ENCODE results near the gene SPEM3.

Gene SPEM3

DNA sequence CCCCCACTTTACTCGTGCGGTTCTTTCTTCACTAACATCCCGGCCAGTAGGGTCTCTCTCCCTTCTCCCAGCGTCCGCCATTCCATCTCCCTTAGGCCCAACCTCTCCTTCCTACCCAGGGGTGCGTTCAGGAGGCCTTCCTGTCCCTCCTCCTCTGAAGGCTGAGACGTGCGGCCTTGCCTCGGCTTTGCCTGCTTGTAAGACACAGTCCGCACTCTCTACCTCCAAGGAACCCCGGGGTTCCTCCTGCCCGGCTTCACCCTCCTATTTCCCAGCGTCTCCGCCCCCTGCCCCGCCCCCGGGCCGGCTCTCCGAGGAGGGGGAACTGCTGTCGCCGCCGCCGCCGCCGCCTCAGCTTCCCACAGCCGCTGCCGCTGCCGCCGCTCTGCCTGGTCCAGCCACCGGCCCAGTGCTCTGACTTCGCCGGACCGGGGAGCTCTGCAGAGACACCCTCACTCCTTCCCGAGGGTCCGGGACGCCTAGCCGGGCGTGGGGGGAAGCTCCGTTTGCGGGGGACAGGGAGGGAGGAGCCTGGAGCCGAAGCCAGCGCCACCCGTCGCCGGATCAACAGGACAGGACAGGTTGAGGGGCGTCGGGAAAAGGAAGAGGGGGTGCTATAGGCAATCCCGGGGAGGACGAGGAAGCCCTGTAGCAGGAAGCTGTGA, 9.4 kb downstream of the SPEM3 start:
- DNase-seq: peak in 40 of 42 donors; percentile 42 to 84 (median 68)
- intact Hi-C loops (cut with DNase I): loop anchor here (2.0 to 10.0 kb wide), 3 partner anchors 39 to 123 kb away; partner anchors contain the start of genes KCTD11, SENP3, TMEM95 and ZBTB4

DNA sequence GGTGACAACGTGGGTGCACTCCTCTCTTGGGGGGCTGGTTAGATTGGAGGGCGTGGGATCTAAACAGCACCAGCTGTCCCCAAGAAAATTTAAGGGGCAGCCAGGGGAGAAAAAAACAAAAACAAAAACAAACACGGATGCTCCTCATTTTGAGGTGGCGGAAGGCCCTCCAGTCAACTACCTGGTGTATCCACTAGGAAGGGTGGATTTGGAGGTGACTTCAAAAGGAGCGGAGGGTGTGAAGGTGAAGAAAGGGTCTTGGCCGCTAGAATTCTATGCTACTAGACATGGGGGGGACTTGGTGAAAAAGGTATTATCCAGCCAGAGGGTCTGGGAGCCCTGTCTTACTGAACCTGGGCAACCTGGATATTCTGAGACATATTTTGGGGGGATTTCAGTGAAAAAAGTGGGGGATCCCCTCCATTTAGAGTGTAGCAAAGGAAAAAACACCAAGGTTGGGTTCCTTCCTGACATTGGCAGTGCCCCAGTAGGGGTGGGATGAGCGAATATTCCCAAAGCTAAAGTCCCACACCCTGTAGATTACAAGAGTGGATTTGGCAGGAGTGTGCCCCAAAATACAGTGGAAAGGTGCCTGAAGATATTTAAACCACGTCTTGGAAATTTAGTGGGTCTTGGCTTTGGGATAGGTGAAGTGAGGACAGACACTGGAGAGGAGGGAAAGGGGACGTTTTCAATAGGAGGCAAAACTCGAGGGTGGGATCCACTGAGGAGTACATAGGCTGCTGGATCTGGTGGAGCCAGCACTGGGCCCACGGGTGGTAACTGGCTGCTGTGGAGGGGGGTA, 10.2 kb downstream of the SPEM3 start:
- intact Hi-C loops (cut with DNase I): loop anchor here (5.0 to 10.0 kb wide), 2 partner anchors 38 to 84 kb away; partner anchors contain the start of genes KCTD11, TMEM95 and ZBTB4
- DNase-seq: no peak

DNA sequence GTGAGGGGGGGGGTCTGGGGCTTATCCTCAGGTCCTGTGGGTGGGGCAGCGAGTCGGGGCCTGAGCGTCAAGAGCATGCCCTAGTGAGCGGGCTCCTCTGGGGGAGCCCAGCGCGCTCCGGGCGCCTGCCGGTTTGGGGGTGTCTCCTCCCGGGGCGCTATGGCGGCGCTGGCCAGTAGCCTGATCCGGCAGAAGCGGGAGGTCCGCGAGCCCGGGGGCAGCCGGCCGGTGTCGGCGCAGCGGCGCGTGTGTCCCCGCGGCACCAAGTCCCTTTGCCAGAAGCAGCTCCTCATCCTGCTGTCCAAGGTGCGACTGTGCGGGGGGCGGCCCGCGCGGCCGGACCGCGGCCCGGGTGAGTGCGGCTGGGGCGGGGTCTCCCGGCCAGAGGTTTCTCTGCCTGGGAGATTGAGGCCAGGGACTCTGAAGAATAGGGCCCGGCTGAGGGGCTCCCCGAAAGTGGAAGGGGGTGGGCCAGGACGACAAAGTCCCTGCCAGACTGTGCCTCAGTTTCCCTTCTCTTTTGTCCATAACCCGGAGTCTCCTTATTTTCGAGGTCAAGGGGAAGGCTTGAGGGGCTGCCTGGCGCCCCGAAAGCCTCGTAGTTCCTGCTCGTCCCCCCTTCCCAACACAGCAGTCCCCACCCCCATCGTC, 10.9 kb downstream of the SPEM3 start, which contains the start of gene FGF11:
Gene FGF11, plus strand, starts transcription at position 51 of the 651 bp plus-strand sequence. Its CDS starts 109 bp downstream, at position 160.
- no peak for DNase-seq
- intact Hi-C loops (cut with DNase I): loop anchor here (5.0 to 10.0 kb wide), 2 partner anchors 38 to 85 kb away; partner anchors contain the start of genes KCTD11, TMEM95 and ZBTB4

DNA sequence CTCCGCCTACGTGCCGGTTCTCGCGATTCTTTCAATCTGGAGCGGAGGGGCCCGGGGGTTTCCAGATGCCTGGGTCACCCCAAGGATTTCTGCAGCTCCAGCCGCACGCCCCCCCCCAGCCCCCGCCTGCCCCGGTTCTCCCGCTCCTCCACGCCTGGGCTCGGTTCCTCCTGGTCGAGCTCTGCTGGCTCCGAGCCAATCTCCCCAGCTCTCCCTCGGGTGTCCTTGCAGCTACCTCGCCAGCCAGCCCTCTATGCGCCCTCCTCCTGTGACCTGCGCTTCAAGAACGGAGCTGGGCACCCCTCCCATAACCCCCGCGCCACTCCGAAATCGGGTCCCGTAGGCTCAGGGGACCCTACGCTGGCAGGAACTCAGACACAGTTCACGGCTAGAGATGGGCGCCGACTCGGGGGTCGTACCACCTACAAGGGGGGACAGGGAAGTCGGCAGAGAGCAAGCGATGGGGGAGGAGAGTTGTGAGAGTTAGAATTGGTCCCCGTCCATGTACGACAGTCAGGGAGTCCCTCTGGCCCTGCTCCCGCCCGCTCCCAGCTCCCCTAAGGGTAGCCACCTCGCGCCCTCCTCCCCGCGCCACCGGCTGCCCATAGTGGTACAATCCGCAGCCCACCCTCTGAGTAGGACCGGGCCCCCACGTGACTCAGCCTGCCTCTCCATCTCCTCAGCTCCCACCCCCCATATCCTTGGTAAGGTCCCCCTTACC, 11.6 kb downstream of the SPEM3 start:
- intact Hi-C loops (cut with DNase I): no loop called here
- DNase-seq: peak in 13 of 42 donors; percentile 13 to 64 (median 42)

DNA sequence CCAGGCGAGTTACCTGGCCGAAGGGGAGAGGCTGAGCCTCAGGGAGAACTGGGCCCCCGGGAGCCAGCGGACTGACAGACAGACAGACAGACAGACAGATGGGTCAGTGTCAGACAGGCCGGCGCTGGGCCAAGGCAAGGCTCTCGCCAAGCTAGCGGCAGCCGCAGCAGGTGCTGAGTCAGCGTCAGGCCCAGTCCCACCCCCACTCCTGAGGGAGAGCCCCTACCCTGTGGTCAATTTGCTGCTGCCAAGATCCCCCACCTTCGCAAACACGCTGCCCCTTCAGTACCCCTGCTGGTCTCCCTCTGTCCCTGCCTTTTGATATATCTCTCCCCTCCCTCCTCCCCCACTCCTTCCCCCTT, 12.2 kb downstream of the SPEM3 start:
- intact Hi-C loops (cut with DNase I): no loop called here
- DNase-seq: peak in 10 of 42 donors; percentile 18 to 72 (median 48)

DNA sequence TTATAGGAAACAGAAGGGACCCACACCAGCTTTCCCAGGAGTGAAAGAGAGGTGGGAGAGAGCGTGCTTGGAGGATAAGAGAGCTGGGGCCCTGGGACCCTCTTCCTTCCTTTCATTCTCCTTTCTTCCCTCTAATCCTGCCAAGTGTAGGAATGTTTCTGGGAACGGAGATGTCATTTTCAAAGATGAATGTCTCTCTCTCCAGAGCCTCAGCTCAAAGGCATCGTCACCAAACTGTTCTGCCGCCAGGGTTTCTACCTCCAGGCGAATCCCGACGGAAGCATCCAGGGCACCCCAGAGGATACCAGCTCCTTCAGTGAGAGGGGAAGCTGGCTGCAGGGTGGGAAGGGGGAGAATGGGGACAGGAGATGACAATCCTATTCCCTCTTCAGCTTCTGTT, 12.6 kb downstream of the SPEM3 start:
- no peak for DNase-seq
- intact Hi-C loops (cut with DNase I): no loop called here

DNA sequence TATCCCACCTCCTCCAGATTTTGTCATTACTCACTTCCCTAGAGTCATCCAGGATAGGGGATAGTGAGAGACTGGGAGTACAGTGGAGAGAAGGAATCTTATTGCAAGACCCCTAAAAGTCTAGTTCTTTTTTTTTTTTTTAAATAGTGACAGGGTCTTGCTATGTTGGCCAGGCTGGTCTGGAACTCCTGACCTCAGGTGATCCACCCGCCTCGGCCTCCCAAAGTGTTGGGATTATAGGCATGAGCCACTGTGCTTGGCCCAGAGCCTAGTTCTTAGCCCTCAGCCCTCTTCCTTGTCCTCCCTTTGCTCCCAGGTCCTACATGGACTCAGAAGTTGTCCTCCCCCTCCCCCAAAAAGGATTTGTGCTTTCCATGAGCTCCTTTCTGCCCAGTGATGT, 13.5 kb downstream of the SPEM3 start:
- intact Hi-C loops (cut with DNase I): no loop called here
- no peak for DNase-seq

DNA sequence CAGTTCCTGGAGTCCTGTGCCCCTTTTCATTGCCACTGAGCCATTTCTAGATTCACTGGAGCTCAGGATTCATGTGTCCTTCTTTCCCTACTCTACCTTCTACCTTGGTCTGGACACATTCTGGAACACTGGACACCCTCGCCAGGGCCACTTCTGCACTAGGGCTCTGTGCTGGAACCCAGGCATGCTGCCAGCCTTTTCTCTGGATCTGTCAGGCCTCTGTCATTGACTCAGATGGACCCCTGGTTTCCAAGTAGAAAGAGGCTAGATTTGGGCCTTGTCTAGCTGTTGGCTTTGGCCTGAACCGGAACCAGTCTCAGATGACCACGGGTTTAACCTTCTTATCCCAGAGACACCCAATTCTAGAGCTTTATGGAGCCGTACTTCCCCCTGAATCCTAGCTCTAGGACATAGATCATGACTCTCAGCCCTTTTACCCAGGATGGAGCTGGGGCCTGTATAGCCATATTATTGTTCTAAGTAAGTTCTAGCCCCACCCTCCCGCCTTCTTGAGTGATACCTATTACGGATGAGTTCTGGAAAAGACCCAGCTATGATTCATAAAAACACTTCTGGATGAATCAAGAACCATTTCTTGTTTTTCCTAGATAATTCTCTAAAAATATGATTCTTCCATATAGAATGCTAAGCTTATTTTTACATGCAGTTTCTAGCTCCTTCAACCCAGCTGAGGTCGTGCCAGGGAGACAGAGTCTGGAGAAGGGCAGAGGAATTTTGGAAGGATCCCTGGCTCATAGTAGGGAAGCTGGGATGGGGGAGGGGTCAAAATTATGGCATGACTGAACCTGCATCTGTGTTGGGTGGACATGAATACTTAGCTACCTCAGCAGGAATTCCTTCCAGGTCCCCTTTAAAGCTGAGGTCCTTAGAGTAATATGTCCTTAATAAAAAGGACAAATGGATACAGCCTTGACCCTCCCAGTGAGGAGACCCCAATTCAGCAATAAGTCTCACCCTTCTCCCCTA, 15.1 kb downstream of the SPEM3 start:
- intact Hi-C loops (cut with DNase I): no loop called here
- no peak for DNase-seq

DNA sequence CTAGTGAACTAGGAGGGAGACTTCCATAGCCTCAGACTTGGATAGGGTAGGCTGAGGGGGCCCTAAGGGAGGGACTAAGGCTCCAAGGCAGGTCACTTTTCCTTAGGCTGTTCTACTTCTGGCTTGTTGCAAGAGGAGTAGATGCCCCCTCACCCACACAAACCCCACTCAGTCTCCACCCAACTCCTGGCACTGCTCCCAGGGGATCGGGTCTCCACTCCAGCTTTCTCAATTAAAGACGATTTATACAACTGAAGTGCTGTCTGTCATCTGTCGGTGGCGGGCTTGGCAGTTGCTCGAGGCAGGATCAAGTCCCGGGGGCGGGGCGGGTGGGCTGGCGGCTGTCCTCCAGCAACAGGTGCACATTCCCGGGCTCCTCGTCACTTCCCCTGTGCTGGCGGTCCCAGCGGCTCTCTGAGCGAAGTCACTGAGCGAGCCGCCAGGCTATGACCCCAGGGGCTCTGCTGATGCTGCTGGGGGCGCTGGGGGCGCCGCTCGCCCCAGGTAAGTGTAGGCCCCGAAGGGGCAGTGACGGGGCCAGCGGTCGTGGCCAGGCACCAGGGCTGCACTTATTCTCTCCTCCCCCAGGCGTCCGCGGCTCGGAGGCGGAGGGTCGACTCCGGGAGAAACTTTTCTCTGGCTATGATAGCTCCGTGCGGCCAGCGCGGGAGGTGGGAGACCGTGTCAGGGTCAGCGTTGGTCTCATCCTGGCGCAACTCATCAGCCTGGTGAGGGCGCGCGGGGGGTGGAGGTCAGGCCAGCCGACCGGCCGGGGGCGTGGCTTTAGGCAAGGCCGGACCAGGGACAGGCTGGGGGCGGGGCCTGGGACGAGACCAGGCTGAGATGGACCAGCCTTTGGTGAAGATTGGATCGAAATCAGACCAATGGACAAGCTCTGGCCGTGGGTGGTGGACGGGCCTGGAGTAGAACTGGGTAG, 16.3 kb downstream of the SPEM3 start, which contains the start of gene CHRNB1:
Gene CHRNB1, plus strand, starts transcription at position 380 of the 937 bp plus-strand sequence. Its CDS starts 67 bp downstream, at position 447.
- peak; percentile 64 to 93 (median 83) for DNase-seq
- intact Hi-C loops (cut with DNase I): no loop called here

DNA sequence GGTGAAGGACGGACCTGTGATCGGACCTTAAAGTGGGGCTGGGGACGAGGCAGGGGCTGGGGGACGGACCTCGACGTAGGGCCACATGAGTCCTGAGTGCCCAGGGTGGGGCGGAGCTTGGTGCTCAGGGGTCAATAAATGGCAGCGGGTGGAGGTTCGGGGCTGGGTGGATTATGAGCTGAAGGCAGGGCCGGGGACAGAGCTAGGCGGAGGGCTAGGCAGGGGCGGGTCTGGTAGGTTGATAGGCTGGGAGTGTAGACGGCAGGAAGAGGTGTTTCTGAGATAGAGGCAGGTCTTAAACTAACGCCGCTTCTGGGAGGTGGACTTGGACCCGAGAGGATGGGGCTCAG, 16.9 kb downstream of the SPEM3 start:
- DNase-seq: no peak
- intact Hi-C loops (cut with DNase I): no loop called here

DNA sequence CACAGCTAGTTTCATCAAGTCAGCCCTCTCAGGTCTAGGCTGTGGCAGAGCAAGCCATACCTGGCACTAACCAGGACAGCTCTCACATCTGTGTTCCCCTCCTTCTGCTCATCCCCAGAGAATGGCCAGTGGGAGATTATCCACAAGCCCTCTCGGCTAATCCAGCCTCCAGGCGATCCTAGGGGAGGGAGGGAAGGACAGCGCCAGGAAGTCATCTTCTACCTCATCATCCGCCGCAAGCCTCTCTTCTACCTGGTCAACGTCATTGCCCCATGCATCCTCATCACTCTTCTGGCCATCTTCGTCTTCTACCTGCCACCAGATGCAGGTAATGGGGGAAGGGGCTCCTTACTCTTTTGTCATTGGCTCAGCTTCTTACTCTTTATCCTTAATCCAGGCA, 19.8 kb downstream of the SPEM3 start:
- no peak for DNase-seq
- intact Hi-C loops (cut with DNase I): no loop called here

DNA sequence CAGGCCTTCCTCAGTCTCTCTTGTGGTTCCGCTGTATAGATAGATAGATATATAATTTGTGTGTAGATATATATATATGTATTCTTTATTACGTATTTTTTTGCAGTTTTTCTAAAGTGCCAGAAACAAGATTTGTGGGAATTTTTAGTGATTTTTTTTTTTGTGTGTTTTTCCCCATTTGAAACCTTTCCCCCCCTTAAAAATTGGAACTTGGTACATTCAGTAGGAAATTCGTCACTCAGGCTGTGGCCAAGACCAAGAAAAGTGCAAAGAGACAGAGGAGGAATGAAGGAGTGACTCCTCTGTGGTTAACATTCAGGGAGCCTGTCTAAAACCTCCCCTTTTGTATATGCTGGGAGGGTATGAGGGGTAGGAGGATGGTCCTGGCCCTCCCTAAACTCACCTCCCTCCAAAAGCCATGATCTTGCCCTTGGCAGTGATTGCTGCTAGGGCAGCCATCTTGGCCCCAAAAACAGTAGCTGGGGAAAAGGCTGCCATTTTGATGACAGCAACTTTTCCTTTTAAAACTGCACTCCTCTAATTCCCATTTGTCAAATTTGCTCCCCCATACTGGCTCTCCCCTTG, 31.4 kb downstream of the SPEM3 start:
- intact Hi-C loops (cut with DNase I): no loop called here
- DNase-seq: no peak

DNA sequence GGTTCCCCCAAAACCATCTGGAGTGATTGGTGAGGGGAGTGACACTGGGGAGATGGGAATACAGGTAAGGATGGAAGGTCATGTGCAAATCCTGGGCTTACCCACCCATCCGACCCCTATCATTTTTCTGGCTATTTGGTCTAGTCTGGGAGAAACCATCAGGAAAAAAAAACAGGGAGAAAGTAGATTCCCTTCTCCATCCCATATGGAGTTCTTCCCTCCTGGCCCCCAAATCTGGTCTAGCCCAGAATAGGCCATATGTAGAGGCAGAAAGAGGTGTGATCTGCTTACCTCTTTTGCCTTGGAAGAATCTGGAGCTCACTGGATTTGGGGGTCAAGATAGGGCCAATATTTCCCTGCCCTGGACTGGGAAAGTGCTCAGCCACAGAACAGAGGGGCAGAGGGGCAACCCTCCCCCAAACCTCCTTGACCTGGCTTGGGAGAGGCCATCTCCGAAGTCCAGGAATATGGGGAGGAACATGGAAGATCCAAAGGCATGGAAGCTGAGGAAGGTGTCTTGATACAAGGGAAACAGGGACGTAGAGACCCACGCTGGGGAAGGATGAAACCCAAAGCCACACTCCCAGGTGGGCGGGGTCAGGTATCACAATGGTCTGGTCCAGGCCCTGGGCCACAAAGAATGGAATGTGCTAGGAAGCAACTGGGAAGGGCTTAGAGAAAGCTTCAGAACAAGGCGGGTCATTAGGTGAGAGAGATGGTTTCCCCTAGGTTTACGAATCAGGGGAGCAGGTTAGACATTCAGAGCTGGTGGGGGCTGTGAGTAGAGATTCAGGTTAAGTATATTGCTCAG, 32.4 kb downstream of the SPEM3 start:
- intact Hi-C loops (cut with DNase I): no loop called here
- no peak for DNase-seq

DNA sequence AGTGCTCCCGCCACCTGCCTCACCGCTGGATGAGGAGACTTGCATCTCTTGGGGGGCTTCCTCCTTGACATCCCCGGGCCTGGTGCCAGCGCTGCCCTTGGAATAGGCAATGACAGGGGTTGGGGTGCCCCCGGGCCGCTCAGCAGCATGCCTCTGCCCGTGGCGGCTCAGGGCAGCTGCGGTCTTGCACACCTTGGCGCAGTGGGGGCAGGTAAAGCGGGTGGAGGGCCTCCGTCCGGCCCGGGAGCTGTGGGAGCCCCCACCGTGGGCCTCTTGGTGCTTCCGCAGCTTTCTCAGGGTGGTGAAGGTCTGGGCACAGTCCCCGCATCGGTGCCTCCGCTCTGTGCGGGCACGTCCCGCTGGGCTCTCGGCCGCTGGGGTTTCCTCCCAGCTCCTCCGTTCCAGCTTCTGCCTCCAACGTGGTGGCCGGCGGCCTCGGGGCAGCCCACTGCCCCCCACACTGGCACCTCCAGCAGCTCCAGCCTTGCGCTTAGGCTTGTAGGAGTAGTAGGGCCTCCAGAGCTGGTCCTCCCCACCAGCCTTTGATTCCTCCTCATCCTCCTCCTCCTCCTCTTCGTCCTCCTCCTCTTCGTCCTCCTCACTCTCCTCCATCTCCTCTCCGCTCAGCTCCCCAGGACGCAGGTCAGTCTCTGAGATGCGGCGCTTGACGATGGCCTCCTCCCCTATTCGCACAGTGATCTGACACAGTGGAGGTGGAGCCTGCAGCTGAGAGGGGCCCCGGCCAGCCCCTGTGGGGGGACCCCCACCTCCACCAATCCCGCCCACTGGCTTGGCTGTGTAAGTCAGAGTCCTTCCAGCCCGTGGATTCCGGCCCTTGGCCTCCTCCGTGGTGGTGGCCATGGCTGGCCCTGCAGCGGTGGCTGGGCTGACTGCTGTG, 34.1 kb downstream of the SPEM3 start:
- no peak for DNase-seq
- intact Hi-C loops (cut with DNase I): no loop called here
